ENCODE data around the gene TBCK.
A peak's percentile ranks its signal among the peaks of the same experiment; 100 is the strongest.

Gene TBCK

GRCh38 chr4:106095408-106095807 is 220.6 kb downstream of the TBCK start:
- no peak for DNase-seq

GRCh38 chr4:106092361-106093040 is 223.5 kb downstream of the TBCK start:
- no peak for DNase-seq
- in situ Hi-C loops (cut with HindIII; ENCODE audit: low pct_ligation_motif_present, low pct_unique_long_range_greater_than_20kb, low sequenced_read_pairs): no loop called here

More at GRCh38 chr4:106095408-106095807, 220.6 kb downstream of the TBCK start:
- in situ Hi-C loops (cut with HindIII; ENCODE audit: low pct_ligation_motif_present, low pct_unique_long_range_greater_than_20kb, low sequenced_read_pairs): no loop called here

- in situ Hi-C loops (cut with HindIII; ENCODE audit: low pct_ligation_motif_present, low pct_unique_long_range_greater_than_20kb, low sequenced_read_pairs): no loop called here
- no peak for DNase-seq
Observed at GRCh38 chr4:106090826-106091225, 225.2 kb downstream of the TBCK start.

GRCh38 chr4:106083065-106083464 is 232.9 kb downstream of the TBCK start:
- in situ Hi-C loops (cut with HindIII; ENCODE audit: low pct_ligation_motif_present, low pct_unique_long_range_greater_than_20kb, low sequenced_read_pairs): no loop called here
- no peak for DNase-seq

GRCh38 chr4:106080376-106080775 is 235.6 kb downstream of the TBCK start:
- in situ Hi-C loops (cut with HindIII; ENCODE audit: low pct_ligation_motif_present, low pct_unique_long_range_greater_than_20kb, low sequenced_read_pairs): no loop called here
- DNase-seq: no peak

GRCh38 chr4:106079616-106080015 is 236.4 kb downstream of the TBCK start:
- no peak for DNase-seq
- in situ Hi-C loops (cut with HindIII; ENCODE audit: low pct_ligation_motif_present, low pct_unique_long_range_greater_than_20kb, low sequenced_read_pairs): no loop called here

- no peak for DNase-seq
- in situ Hi-C loops (cut with HindIII; ENCODE audit: low pct_ligation_motif_present, low pct_unique_long_range_greater_than_20kb, low sequenced_read_pairs): no loop called here
Observed at GRCh38 chr4:106065018-106065417, 251.0 kb downstream of the TBCK start.

GRCh38 chr4:106063009-106063408 is 253.0 kb downstream of the TBCK start:
- peak; percentile 73 for DNase-seq
- in situ Hi-C loops (cut with HindIII; ENCODE audit: low pct_ligation_motif_present, low pct_unique_long_range_greater_than_20kb, low sequenced_read_pairs): no loop called here

- in situ Hi-C loops (cut with HindIII; ENCODE audit: low pct_ligation_motif_present, low pct_unique_long_range_greater_than_20kb, low sequenced_read_pairs): no loop called here
- peak; percentile 70 for DNase-seq
Observed at GRCh38 chr4:106062452-106062875, 253.5 kb downstream of the TBCK start.

GRCh38 chr4:106058921-106059320 is 257.1 kb downstream of the TBCK start:
- no peak for DNase-seq
- in situ Hi-C loops (cut with HindIII; ENCODE audit: low pct_ligation_motif_present, low pct_unique_long_range_greater_than_20kb, low sequenced_read_pairs): no loop called here

- in situ Hi-C loops (cut with HindIII; ENCODE audit: low pct_ligation_motif_present, low pct_unique_long_range_greater_than_20kb, low sequenced_read_pairs): no loop called here
- no peak for DNase-seq
Observed at GRCh38 chr4:106056914-106057313, 259.1 kb downstream of the TBCK start.

- in situ Hi-C loops (cut with HindIII; ENCODE audit: low pct_ligation_motif_present, low pct_unique_long_range_greater_than_20kb, low sequenced_read_pairs): no loop called here
- DNase-seq: no peak
Observed at GRCh38 chr4:106051514-106051913, 264.5 kb downstream of the TBCK start.

- in situ Hi-C loops (cut with HindIII; ENCODE audit: low pct_ligation_motif_present, low pct_unique_long_range_greater_than_20kb, low sequenced_read_pairs): no loop called here
- DNase-seq: no peak
Observed at GRCh38 chr4:106049490-106049889, 266.5 kb downstream of the TBCK start.

- DNase-seq: no peak
- in situ Hi-C loops (cut with HindIII; ENCODE audit: low pct_ligation_motif_present, low pct_unique_long_range_greater_than_20kb, low sequenced_read_pairs): no loop called here
Observed at GRCh38 chr4:106048250-106048971, 267.6 kb downstream of the TBCK start.

GRCh38 chr4:106046083-106046482 is 269.9 kb downstream of the TBCK start:
- in situ Hi-C loops (cut with HindIII; ENCODE audit: low pct_ligation_motif_present, low pct_unique_long_range_greater_than_20kb, low sequenced_read_pairs): no loop called here
- DNase-seq: no peak

GRCh38 chr4:106041294-106042002 is 274.6 kb downstream of the TBCK start:
- in situ Hi-C loops (cut with HindIII; ENCODE audit: low pct_ligation_motif_present, low pct_unique_long_range_greater_than_20kb, low sequenced_read_pairs): no loop called here
- no peak for DNase-seq

- in situ Hi-C loops (cut with HindIII; ENCODE audit: low pct_ligation_motif_present, low pct_unique_long_range_greater_than_20kb, low sequenced_read_pairs): no loop called here
- DNase-seq: no peak
Observed at GRCh38 chr4:106039796-106040195, 276.2 kb downstream of the TBCK start.

GRCh38 chr4:106038908-106039307 is 277.1 kb downstream of the TBCK start:
- in situ Hi-C loops (cut with HindIII; ENCODE audit: low pct_ligation_motif_present, low pct_unique_long_range_greater_than_20kb, low sequenced_read_pairs): no loop called here
- no peak for DNase-seq

- DNase-seq: no peak
- in situ Hi-C loops (cut with HindIII; ENCODE audit: low pct_ligation_motif_present, low pct_unique_long_range_greater_than_20kb, low sequenced_read_pairs): no loop called here
Observed at GRCh38 chr4:106038012-106038411, 278.0 kb downstream of the TBCK start.

All from ACHN (cell line).